Activated CD8-positive, alpha-beta T cell treated with anti-CD3 and anti-CD28 coated beads for 36 hours (primary cell): Measurements from ENCODE around the gene PDE1C. TPM values are rescaled to one million over a fixed set of nuclear protein-coding genes. Genes with fewer than 3 reads are reported as not detected.

Experiments
- ATAC-seq: fragments of 200-7000 bp; cut with Tn5 transposase; one replicate; pipeline ENCODE4 v1.10.0; 2021; ENCODE audit warnings: mild to moderate bottlenecking, moderate library complexity
- CTCF ChIA-PET: fragments of 350-600 bp; sonication (Branson Sonifier 250); formaldehyde crosslinking; loops from one replicate; lab custom pipeline; 2021; ENCODE audit warnings: antibody characterized with exemption; lab: Charles Lee
- POLR2A ChIA-PET: fragments of 350-600 bp; sonication (Branson Sonifier 250); formaldehyde crosslinking; loops from one replicate; lab custom pipeline; 2021; ENCODE audit warnings: antibody characterized with exemption; lab: Charles Lee
- DNase-seq: peaks from one replicate; pipeline ENCODE4 v3.0.0-alpha.2; 2020
- H3K27ac Mint-ChIP-seq: one replicate; pipeline ENCODE4 v1.8.0; 2021; ENCODE audit warnings: mild to moderate bottlenecking, mixed read lengths
- H3K27me3 Mint-ChIP-seq: one replicate; pipeline ENCODE4 v1.8.0; 2021; ENCODE audit warnings: mixed read lengths
- H3K36me3 Mint-ChIP-seq: one replicate; pipeline ENCODE4 v1.8.0; 2021; ENCODE audit warnings: low read depth, mixed read lengths
- H3K4me1 Mint-ChIP-seq: one replicate; pipeline ENCODE4 v1.8.0; 2021; ENCODE audit warnings: low read depth, mixed read lengths
- H3K4me3 Mint-ChIP-seq: one replicate; pipeline ENCODE4 v1.8.0; 2021; ENCODE audit warnings: mild to moderate bottlenecking, moderate library complexity, mixed read lengths
- H3K9me3 Mint-ChIP-seq: one replicate; pipeline ENCODE4 v1.8.0; 2021; ENCODE audit warnings: mixed read lengths
- intact Hi-C: fragments of 100-400 bp; cut with micrococcal nuclease; formaldehyde crosslinking; loops from one replicate; pipeline ENCODE4 v1.10.0; 2022
- total RNA-seq, 2 experiments: library from RNA; stranded (reverse); gene quantifications; one replicate each; pipeline ENCODE4 v1.2.3, GENCODE V29; 2021
- TF ChIP-seq, protein P1 (sequence below): fragments of 200-600 bp; IDR thresholded peaks from one replicate; pipeline ENCODE4 v1.8.0; 2022; ENCODE audit warnings: antibody characterized with exemption, mild to moderate bottlenecking

The PDE1C gene
- total RNA-seq, 2 experiments from 2014 or later = not detected

- Mint-ChIP-seq H3K4me1 (no peaks in the 10 kb centered on the region), H3K36me3 (no peaks in the 10 kb centered on the region), H3K9me3 (peaks cover 8% of the 10 kb centered on the region), H3K27ac (no peak overlapping the region), H3K4me3 (no peak overlapping the region), H3K27me3 (no peaks in the 10 kb centered on the region)
- no peak for DNase-seq
- TF ChIP-seq, protein P1, sequence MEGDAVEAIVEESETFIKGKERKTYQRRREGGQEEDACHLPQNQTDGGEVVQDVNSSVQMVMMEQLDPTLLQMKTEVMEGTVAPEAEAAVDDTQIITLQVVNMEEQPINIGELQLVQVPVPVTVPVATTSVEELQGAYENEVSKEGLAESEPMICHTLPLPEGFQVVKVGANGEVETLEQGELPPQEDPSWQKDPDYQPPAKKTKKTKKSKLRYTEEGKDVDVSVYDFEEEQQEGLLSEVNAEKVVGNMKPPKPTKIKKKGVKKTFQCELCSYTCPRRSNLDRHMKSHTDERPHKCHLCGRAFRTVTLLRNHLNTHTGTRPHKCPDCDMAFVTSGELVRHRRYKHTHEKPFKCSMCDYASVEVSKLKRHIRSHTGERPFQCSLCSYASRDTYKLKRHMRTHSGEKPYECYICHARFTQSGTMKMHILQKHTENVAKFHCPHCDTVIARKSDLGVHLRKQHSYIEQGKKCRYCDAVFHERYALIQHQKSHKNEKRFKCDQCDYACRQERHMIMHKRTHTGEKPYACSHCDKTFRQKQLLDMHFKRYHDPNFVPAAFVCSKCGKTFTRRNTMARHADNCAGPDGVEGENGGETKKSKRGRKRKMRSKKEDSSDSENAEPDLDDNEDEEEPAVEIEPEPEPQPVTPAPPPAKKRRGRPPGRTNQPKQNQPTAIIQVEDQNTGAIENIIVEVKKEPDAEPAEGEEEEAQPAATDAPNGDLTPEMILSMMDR = no peak
- intact Hi-C loops = no loop called here
- ATAC-seq = no peak
- ChIA-PET POLR2A (no interaction called here), CTCF (no interaction called here)
Measured at GRCh38 chr7:31975546-31975945, 94.7 kb downstream of the PDE1C start.

GRCh38 chr7:31974351-31974750, 95.9 kb downstream of the PDE1C start:
- ChIA-PET CTCF (no interaction called here), POLR2A (no interaction called here)
- DNase-seq (no peak), ATAC-seq (no peak)
- TF ChIP-seq, protein P1 = no peak
- H3K36me3 Mint-ChIP-seq = no peaks in the 10 kb centered on the region
- H3K27ac Mint-ChIP-seq = no peak overlapping the region
- H3K9me3 Mint-ChIP-seq = peaks cover 8% of the 10 kb centered on the region
- intact Hi-C loops = no loop called here
- H3K27me3 Mint-ChIP-seq = no peaks in the 10 kb centered on the region
- no peak overlapping the region for H3K4me3 Mint-ChIP-seq
- no peaks in the 10 kb centered on the region for H3K4me1 Mint-ChIP-seq

DNA sequence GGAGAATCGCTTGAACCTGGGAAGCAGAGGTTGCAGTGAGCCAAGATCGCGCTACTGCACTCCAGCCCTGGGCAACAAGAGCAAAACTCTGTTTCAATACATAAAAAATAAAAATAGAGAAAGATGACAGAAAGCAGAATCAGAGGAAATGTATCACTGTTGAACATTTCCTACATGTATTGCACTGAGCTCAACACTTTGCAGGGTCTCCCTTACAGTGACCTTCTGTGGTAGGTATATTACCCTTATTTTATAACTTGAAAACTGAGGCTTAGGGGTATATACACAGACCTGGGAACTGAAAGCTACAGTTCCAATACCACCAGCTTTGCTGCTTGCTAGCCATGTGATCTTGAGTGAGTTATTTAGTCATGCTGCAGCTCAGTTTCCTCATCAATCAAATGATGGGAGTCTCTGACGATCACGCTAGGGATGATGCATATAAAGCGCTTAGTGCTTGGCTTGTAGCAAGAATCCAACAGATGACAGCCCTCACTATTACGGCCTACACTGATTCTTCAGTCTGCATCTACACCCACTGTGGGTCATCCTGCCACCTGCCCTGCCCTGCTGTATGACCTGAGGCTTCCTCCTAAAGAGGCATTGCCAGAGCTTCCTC, 99.0 kb downstream of the PDE1C start:
- H3K4me3 Mint-ChIP-seq = no peak overlapping the region
- TF ChIP-seq, protein P1 = no peak
- ChIA-PET CTCF (no interaction called here), POLR2A (no interaction called here)
- no peaks in the 10 kb centered on the region for H3K4me1 Mint-ChIP-seq
- ATAC-seq (no peak), DNase-seq (no peak)
- intact Hi-C loops = no loop called here
- peaks cover 4% of the 10 kb centered on the region for H3K9me3 Mint-ChIP-seq
- H3K27me3 Mint-ChIP-seq = no peaks in the 10 kb centered on the region
- no peak overlapping the region for H3K27ac Mint-ChIP-seq
- H3K36me3 Mint-ChIP-seq = no peaks in the 10 kb centered on the region

DNA sequence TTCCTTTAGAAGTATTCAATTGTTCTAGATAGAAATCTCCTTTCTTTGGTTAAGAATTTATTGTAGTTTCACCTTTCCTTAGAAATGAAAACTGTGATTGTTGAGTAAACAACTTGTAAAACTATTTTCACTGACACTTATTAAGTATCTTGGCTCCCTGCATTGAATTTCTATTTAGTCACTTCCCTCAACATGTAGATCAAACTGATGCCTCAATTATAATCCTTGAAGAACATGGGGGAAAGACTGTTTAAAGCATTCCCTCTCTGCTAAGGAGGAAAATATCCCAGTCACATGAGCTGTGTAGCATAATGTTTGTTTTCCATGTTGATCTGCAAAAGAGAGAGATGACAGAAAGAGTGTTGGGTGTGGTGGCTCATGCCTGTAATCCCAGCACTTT, 99.7 kb downstream of the PDE1C start:
- ATAC-seq (no peak), DNase-seq (no peak)
- H3K9me3 Mint-ChIP-seq = peaks cover 3% of the 10 kb centered on the region
- no peak overlapping the region for H3K4me3 Mint-ChIP-seq
- no peaks in the 10 kb centered on the region for H3K27me3 Mint-ChIP-seq
- intact Hi-C loops = no loop called here
- no peaks in the 10 kb centered on the region for H3K36me3 Mint-ChIP-seq
- CTCF ChIA-PET = no interaction called here
- H3K27ac Mint-ChIP-seq = no peak overlapping the region
- POLR2A ChIA-PET = no interaction called here
- TF ChIP-seq, protein P1 = no peak
- no peaks in the 10 kb centered on the region for H3K4me1 Mint-ChIP-seq

GRCh38 chr7:31963569-31964175, 106.5 kb downstream of the PDE1C start:
- ATAC-seq (no peak), DNase-seq (no peak)
- H3K4me1 Mint-ChIP-seq = no peaks in the 10 kb centered on the region
- POLR2A ChIA-PET = no interaction called here
- no peak overlapping the region for H3K4me3 Mint-ChIP-seq
- TF ChIP-seq, protein P1 = no peak
- intact Hi-C loops = no loop called here
- peaks cover 10% of the 10 kb centered on the region for H3K9me3 Mint-ChIP-seq
- no peak overlapping the region for H3K27ac Mint-ChIP-seq
- no peaks in the 10 kb centered on the region for H3K27me3 Mint-ChIP-seq
- CTCF ChIA-PET = no interaction called here
- H3K36me3 Mint-ChIP-seq = no peaks in the 10 kb centered on the region
